Skeletal muscle tissue (tissue), 4 donors: ENCODE measurements around the gene CELA1. TPM values are rescaled to one million over a fixed set of nuclear protein-coding genes. Genes with fewer than 3 reads are reported as not detected.
"Not testable (repeated sequence)": the region's sequence is repeated elsewhere in the genome, so short reads cannot be mapped to it uniquely, and the experiment has no call there.

Experiments used
- H3K27ac ChIP-seq: one replicate; pipeline ENCODE4 v1.7.0; 2013; ENCODE audit warnings: mild to moderate bottlenecking, low read depth, low read length, inconsistent platforms
- H3K27me3 ChIP-seq, 3 donors: one replicate each; pipeline ENCODE4 v1.7.0; 2013; ENCODE audit warnings: low read length in 3 of 3; ENCODE audit not compliant: control insufficient read depth in 3 of 3, insufficient read depth in 3 of 3
- H3K36me3 ChIP-seq, 3 donors: one replicate each; pipeline ENCODE4 v1.7.0; 2013; ENCODE audit warnings: low read length in 3 of 3; ENCODE audit not compliant: control insufficient read depth in 3 of 3, insufficient read depth in 3 of 3
- H3K4me1 ChIP-seq, 3 donors: one replicate each; pipeline ENCODE4 v1.7.0; 2013; ENCODE audit warnings: low read length in 3 of 3, mild to moderate bottlenecking in 3 of 3; ENCODE audit not compliant: control insufficient read depth in 3 of 3, insufficient read depth in 3 of 3
- H3K4me3 ChIP-seq, 3 donors: one replicate each; pipeline ENCODE4 v1.7.0; 2013; ENCODE audit warnings: low read length in 3 of 3
- H3K9ac ChIP-seq, 3 donors: one replicate each; pipeline ENCODE4 v1.7.0; 2013; ENCODE audit warnings: low read length in 3 of 3, mild to moderate bottlenecking in 3 of 3, moderate library complexity in 2 of 3, low read depth in 1 of 3
- H3K9me3 ChIP-seq, 3 donors: one replicate each; pipeline ENCODE4 v1.7.0; 2013; ENCODE audit warnings: low read length in 3 of 3; ENCODE audit not compliant: control insufficient read depth in 3 of 3
- total RNA-seq: library from RNA; depleted of rRNA; stranded (reverse); fragments of >200 nt; gene quantifications from one replicate; pipeline ENCODE4 v1.2.3, GENCODE V29; 2014
- donor health status: Osteomylitis.

CELA1 gene
- total RNA-seq, 1 donor from 2014 or later, result not detected

DNA sequence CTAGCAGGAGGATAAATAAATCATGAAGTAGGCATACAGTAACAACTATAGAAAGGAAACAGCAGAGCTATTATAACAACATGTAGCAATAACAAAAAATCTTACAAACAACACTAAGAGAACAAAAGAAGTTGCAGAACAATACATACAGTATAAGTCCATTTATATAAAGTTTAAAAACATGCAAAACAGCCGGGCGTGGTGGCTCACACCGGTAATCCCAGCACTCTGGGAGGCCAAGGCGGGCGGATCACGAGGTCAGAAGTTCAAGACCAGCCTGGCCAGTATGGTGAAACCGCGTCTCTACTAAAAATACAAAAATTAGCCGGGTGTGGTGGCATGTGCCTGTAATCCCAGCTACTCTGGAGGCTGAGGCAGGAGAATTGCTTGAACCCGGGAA lies 52.4 kb downstream of the CELA1 start:
- H3K27me3 ChIP-seq, H3K36me3 ChIP-seq, H3K9me3 ChIP-seq, H3K27ac ChIP-seq, H3K4me1 ChIP-seq, H3K4me3 ChIP-seq, H3K9ac ChIP-seq: not testable (repeated sequence)

DNA sequence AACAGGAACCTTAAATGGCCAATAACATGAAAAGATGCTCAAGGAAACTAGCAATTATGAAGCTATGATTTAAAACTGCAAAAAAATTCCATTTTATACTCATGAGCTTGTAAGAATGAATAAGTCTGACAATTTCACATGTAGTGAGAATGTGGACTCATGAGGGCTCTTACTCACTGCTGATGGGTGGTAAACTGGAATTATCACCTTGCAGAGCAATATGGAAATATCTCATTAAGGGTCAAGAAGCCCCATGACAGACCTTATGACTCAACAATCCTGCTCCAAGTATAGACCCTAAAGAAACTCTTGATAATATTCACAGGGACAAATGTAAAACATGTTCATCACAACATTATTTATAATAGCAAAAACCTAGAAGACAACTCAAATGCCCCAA lies 52.8 kb downstream of the CELA1 start:
- Histone ChIP-seq H3K9ac (no peak overlapping the region), H3K4me1 (no peaks in the 10 kb centered on the region), H3K27ac (no peak overlapping the region), H3K27me3 (no peaks in the 10 kb centered on the region), H3K4me3 (no peak overlapping the region), H3K9me3 (no peaks in the 10 kb centered on the region), H3K36me3 (no peaks in the 10 kb centered on the region)

DNA sequence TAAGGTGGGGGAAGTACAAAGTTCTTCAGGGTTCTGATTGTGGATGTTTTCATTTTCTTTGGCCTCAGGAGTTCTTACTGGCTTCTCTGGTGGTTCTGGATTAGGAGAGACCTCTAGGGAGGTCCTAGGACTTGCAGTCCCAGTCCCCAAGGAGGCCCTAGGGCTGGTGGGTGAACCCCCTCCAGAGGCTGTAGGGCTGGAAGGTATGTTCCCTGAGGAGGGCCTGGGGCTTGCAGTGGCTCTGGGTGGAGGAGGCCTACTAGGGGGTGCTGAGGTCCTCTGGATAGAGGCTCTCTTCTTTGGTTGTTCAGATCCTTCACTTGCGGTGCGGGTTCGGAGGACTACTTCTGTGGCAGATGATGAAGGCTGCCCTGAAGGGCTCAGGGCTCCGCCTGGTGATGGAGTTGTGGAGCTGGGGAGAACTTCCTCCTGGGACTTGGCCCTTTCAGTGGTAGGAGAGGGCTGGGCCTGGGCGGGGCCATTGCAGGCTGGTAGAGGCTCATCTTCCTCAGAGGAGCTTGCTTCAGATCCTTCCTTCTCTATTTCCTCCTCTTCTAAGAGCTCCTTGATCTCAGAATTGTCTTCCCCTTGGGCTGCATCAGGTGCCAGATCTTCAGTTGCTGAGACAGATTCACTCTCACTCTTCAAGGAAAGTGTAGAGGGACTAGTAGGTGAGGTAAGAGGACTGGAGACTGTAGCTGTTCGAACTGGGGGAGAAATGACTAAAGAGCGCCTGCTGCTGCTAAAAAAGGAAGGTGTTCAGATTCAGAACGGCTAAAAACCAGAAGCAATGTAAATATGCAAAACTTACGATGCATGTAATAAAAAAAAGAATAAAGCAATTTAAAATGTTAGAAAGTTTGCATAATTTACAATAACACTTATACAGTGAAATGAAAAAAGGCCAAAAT lies 54.6 kb downstream of the CELA1 start:
- H3K9ac ChIP-seq, result not testable (repeated sequence)

DNA sequence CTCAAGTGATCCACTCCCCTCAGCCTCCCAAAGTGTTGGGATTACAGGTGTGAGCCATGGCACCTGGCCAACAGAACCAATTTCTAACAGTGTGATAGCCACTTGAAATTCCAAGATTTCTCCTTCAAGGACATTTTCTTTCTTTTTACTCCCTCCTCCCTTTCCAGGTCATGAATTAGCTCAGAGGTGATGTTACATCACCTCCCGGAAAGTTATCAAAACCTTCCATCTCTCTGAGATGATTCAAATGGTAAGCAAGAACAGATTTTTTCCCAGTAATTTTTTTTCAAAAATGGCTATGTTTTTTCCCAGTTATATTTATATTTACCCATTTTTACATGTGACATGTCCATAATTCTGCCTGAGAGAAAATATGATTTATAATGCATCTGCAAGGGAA lies 60.6 kb downstream of the CELA1 start:
- Histone ChIP-seq H3K4me3 (no peak overlapping the region), H3K4me1 (no peaks in the 10 kb centered on the region), H3K27ac (no peak overlapping the region), H3K9me3 (no peaks in the 10 kb centered on the region), H3K9ac (no peak overlapping the region), H3K36me3 (no peaks in the 10 kb centered on the region), H3K27me3 (no peaks in the 10 kb centered on the region)

More for the DNA sequence above, 54.6 kb downstream of the CELA1 start:
- not testable (repeated sequence) for H3K27ac ChIP-seq, H3K36me3 ChIP-seq, H3K27me3 ChIP-seq, H3K9me3 ChIP-seq, H3K4me1 ChIP-seq, H3K4me3 ChIP-seq

DNA sequence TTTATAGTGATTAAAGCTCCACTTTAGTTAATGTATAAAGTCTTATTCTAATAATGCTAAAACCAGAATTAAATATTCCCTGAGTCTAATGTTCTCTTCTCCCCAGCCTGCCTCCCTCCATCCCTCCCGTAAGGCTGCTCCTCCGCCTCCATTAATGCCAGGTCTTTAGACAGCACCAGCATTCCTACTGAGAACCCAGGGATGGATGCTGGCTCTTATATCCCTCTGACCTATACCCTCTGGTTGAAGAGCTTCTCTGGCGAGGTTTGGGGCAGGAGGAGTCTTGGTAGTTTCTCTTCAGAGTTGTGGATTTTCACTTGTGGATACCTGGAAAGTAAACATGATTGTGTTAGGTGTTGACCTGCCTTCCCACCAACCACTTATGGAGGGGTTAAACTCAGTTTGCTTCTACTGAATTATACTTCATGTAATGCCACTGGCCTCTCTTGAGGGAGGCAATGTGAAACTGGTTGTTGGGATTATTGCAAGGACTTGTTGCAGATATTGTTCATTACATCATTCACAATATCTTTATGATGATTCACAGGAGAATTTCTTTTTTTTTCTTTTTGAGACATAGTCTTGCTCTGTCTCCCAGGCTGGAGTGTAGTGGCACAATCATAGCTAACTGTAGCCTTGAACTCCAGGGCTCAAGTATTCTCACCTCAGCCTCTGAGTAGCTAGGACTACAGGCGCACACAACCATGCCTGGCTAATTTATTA lies 65.1 kb downstream of the CELA1 start:
- no peaks in the 10 kb centered on the region for H3K36me3 ChIP-seq
- no peak overlapping the region for H3K9ac ChIP-seq
- H3K27me3 ChIP-seq, result no peaks in the 10 kb centered on the region
- no peaks in the 10 kb centered on the region for H3K4me1 ChIP-seq
- no peak overlapping the region for H3K4me3 ChIP-seq
- no peaks in the 10 kb centered on the region for H3K9me3 ChIP-seq
- H3K27ac ChIP-seq, result no peak overlapping the region

Other genes starting within 250 kb of the CELA1 start
- gene TFCP2, start 173.5 kb downstream of the CELA1 start, total RNA-seq, result 14.6 TPM
- gene POU6F1, start 128.6 kb downstream of the CELA1 start, total RNA-seq, result 2.6 TPM
- 31.3 TPM for gene DAZAP2, start 107.9 kb downstream of the CELA1 start, total RNA-seq
- 2.1 TPM for gene SMAGP, start 76.3 kb downstream of the CELA1 start, total RNA-seq
- gene BIN2, start 22.5 kb downstream of the CELA1 start, total RNA-seq, result 3.1 TPM
- 1.6 TPM for gene GALNT6, start 44.7 kb upstream of the CELA1 start, total RNA-seq
- gene SLC4A8, start 78.2 kb upstream of the CELA1 start, total RNA-seq, result 0.52 TPM
- 0.52 TPM for gene SCN8A, start 244.6 kb upstream of the CELA1 start, total RNA-seq